ENCODE data around the gene GRK3.

The GRK3 gene

DNA sequence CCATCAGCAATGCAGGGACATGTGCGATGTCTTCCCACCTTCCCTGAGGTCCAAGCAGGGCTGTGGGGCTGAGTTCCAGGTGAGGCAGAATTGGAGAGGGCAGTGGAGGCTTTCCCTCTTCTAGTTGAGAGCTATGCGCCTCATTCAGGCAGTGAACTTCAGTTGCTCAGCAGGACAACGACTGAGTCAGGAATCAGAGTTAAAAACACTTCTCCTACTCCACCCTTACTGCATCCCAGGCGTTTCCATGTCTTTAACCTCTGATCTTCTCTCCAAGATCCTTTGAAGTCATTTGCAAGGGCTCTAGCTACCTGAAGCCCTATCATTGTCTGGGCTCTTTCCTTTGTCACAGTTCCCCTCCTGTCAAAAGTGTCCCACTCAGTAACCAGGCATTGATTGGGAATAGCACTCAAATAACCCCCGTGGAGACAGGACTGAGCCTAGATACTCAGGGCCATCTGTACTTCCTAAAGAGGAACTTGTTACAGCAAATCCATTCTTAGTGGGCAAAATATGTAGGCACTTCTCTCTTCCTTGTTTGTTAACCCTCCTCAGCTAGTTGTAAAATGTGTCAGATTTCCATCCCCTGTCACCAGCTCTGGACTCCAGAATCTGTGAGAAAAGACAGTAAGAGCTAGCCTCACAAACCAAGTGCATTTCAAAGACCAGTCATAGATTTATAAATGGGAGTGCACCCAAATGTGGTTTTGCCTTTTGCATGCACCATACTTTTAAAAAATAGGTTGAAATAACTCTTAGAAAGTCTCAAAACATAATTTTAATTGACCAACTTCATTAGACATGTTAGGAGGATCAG is 105.0 kb downstream of the GRK3 start:
- DNase-seq: no peak

- no peak for DNase-seq
Measured at GRCh38 chr22:25670070-25670461, 105.6 kb downstream of the GRK3 start.

- DNase-seq: no peak
Measured at GRCh38 chr22:25672289-25673084, 108.0 kb downstream of the GRK3 start.

DNA sequence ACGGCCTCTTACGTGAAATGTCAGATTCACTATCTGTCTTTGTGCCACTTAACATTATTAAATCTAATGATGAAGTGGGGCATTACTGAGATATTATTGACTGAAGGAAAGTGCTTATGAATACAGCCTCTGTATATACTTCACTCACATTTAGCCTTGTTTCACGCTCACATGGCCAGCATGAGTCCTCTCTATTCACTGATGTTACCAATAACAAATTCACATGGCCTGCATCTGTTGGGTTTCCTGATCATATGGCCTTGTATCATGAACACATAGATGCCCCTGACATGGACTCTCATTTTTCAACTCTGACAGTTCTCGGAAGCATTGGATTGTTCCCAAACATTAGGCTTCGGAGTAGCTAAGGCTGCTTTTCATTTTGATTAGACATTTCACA is 109.2 kb downstream of the GRK3 start:
- DNase-seq: no peak

DNA sequence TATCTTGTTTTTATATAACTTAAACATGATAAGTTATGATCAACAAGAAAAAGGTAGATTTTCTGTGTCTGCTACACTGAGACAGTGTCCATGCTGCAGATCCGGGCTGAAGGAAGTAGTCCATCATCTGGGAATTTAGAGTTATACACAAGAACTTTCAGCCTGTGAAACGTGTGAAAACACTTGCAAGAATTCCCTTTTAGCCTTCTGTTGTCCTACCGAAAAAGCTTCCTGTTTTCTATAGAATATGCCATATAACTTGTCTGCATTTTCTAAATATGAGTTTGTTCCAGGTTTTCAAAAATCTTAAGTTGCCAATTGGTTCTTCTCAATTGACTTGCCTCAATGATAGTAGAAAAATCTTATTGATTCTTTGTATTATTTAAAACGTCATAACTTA is 113.2 kb downstream of the GRK3 start:
- DNase-seq: no peak

GRCh38 chr22:25680051-25680450 is 115.6 kb downstream of the GRK3 start:
- DNase-seq: no peak

GRCh38 chr22:25680956-25681355 is 116.5 kb downstream of the GRK3 start:
- no peak for DNase-seq

- DNase-seq: no peak
Measured at GRCh38 chr22:25682109-25682508, 117.6 kb downstream of the GRK3 start.

DNA sequence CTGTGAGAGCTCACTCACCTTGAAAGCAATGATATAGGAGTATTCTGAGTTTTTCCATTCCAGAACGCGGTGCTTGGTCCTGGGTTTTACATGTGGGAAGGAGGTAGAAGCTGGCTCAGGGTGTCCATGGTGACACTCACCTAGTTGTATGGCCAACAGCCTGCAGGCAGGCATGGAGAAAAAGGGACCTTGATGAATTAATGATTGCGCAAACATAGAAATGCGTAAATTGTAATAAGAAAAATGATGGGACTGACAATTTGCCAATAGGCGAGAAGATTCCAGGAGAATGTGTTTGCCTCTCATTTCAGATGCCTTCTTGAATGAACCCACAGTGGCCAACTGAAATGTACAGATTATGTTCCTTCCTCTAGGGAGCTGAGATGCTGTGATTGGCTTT is 124.2 kb downstream of the GRK3 start:
- DNase-seq: no peak

- DNase-seq: no peak
Measured at GRCh38 chr22:25689631-25690030, 125.2 kb downstream of the GRK3 start.

- DNase-seq: no peak
Measured at GRCh38 chr22:25690798-25691197, 126.3 kb downstream of the GRK3 start.

DNA sequence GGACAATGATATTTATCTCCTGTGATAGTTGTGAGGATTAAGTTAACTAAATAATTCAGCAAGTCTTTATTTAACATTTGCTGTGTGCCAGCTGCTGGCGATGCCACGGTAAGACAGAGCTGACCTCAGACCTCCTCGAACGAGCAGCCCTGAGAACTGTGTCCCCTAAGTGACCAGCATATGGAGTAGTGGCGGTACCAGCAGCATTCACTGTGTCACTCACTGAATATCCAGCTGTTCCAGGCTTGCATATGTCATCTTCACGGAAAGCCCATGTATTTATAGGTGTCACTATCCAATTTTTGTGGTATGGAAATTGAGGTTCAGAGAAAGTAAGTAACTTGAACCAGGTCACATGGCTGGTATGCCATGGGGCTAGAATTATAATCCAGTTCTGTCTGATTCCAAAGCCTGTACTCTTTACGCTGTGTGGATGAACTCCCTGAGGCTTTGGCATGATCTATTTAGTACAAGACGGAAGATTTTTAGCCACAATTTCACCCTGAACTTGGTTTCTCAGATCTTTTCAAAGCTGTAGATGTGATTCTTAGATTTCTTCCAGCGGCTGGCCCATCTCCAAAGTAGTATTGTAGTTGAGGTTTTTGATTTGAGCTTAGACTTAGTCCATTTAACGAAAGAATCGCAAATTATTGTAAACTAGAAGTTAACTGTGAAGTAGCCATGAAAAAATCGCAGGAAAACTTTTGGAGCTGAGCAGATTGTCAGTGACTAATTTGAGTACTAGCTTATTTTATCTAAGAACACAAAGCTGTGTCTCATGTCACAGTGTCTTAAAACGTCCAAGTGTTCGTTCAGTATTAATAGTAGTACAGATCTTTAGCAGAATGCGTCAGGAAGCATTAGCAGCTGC is 128.2 kb downstream of the GRK3 start:
- DNase-seq: no peak

DNA sequence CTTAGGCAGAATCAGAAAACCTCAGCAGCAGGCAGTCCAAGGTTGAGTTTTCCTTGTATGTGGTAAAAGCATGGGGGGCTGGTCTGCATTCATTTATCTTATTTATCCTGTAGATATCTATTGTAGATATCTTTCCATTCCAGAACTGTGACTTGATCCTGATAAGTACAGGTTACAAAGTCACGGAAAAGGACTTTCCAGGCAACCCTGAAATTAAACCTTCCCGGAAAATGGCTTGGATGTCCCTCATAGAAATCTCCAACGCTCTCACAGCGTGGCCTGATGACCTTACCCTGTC is 128.7 kb downstream of the GRK3 start:
- DNase-seq: no peak

DNA sequence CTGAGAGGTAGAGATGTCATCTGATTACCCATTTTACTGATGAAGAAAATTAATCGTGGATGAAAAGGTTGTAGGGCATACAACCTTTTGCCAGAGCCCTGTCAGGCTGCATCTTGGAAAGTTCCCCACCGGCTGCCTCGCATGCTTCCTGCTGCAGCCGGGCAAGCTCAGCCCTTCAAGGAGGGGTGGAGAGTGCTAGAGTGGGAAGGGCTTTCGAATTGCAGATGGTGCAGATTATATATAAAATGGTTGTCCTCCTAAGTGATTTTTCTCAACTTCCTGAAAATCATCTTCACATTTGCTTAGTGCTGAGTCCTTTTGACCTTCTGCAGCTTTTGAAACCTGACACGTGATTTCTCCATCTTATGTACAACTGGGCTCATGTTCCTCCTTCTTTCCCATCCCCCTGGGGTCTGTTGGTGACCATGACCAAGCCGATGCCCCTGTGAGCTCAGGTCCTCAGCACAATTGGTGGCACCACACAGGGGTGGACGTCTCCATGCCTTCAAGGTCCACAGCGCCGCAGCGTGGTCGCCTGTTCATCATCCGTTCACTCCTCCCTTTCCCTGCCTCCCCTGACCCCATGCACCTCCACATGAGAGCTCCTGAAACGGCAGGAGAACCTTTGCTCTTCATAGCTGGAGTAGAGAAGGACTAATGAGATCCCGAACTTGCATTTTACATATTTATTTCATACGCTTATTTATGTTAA is 129.9 kb downstream of the GRK3 start:
- DNase-seq: no peak

GRCh38 chr22:25695146-25695545 is 130.7 kb downstream of the GRK3 start:
- DNase-seq: no peak

DNA sequence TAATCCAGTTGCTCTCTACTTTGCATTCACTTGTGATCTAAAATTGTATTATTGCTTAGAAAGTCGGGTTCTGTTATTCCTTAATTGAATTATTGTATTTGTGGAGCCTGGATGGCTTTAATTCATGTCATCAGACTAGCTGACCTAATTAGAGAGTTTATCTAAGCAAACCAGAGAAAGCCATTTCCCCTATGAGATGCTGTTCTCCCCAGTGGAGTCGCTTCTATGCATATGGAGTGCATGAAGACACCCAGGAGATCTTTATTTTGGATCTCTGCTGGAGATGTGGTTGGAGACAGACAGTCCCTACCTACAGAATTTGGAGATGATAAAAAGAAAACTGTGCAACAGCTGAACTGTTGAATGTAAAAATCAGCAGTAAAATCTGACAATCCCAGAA is 132.3 kb downstream of the GRK3 start:
- no peak for DNase-seq

DNA sequence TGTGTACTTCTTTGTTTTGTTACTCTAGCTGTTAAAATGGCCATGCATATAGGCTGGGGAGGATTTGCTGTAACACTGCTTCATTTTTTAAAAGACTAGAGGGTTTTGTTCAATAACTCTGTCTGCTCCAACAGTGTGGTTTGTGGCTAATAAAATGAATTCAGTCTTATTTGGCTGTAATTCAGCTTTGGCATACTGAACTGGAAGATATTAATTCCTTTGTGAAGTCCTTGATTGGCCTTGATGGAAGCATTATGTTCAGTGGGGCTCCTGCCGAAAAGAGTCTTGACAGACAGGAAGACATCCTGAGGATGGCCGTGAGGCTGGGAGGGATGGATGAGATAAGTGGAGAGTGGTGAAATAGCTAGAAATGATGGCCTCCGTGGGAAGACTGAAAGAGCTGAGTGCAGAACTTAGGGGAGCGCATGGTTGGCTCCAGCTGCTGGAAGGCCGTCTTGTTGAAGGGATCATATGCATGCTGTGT is 132.7 kb downstream of the GRK3 start:
- no peak for DNase-seq

DNA sequence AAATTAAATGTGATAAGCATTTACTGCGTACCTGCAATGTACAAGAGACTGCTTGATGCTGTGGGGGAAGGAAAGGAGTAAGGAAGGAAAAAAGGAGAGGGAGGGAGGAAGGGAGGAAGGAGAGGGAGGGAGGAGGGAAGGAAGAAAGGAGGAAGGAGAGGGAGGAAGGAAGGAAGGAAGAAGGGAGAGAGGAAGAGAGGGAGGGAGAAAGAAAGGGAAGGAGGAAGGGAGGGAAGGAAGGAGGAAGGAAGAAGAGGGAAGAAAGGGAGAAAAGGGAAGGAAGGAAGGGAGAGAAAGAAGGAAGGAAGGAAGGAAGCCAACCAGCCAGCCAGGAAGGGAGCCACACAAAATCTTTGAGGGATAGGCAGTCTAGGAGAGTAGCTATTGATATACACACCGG is 133.5 kb downstream of the GRK3 start:
- no peak for DNase-seq

DNA sequence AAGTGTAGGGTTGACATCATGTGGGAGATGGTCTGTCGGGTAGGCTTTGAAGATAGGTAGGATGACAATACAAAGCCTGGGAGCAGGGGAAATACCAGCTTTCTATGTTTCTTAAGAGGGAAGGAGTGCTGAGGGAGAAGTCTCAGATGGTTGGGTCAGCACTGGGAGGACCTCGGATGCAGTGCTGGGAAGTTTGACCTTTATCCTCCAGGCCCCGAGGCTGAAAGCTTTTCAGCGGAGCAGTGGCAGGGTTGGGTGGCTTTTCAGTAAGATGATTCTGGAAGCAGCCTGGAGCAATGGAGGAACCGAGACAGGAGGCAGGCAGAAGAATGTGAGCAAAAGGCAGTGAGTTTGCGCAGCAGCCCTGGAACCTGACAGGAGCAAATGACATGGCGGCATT is 134.0 kb downstream of the GRK3 start:
- DNase-seq: no peak

GRCh38 chr22:25698978-25699377 is 134.5 kb downstream of the GRK3 start:
- no peak for DNase-seq

DNA sequence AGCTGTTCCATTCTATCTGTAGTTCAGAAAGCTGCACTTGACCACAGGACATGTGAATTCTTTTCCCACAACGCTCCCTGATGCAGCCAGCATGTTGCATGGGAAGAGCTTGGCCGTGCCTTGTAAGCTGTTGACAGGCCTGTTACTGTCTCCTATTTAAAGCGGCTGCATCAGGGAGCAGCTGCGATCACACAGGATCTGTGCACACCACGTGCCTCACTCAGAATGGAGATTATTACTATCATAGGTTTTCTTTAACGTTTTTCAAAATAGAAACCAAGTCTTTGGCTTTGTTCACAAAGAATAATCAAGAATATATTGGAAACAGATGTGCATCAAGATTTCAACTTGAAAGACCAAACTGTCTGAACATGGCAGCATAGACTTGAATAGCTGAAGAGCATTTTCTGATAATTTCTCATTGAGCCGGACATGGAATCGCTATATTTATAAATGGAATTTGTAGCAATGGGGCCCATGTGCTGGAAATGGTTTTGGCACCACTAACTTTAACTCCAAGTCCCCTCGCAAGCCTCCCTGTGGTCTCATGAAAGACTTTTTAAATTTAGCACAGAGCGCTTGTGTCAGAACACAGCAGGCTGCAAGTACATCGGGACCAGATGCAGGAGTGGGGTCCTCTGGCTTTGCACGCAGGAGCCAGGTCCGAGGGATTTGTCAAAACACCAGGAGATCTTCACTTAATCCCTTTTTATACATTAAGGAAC is 136.7 kb downstream of the GRK3 start:
- no peak for DNase-seq

GRCh38 chr22:25702040-25702439 is 137.6 kb downstream of the GRK3 start:
- peak; percentile 43 to 70 for DNase-seq

Measured in AML-193 (cell line).